Epithelial cell of esophagus (primary cell): ENCODE results near the gene MAST3.
A peak's percentile ranks its signal among the peaks of the same experiment; 100 is the strongest.
"Not testable (repeated sequence)": the region's sequence is repeated elsewhere in the genome, so short reads cannot be mapped to it uniquely, and the experiment has no call there.

ENCODE experiments used
- DNase-seq: peaks from one replicate; pipeline ENCODE4 v3.0.0; 2010; ENCODE audit warnings: low read depth
- H3K4me3 ChIP-seq: 2 replicates; pipeline ENCODE4 v1.5.1; 2011; ENCODE audit warnings: mild to moderate bottlenecking, low read length, control low read depth
- TF ChIP-seq, protein P1 (sequence below): IDR thresholded peaks from 2 replicates; pipeline ENCODE4 v1.5.1; 2011; ENCODE audit warnings: low read depth, mild to moderate bottlenecking, low read length, control low read depth, inconsistent platforms; ENCODE audit not compliant: insufficient read depth; ENCODE audit errors: missing control alignments

MAST3 gene

DNA sequence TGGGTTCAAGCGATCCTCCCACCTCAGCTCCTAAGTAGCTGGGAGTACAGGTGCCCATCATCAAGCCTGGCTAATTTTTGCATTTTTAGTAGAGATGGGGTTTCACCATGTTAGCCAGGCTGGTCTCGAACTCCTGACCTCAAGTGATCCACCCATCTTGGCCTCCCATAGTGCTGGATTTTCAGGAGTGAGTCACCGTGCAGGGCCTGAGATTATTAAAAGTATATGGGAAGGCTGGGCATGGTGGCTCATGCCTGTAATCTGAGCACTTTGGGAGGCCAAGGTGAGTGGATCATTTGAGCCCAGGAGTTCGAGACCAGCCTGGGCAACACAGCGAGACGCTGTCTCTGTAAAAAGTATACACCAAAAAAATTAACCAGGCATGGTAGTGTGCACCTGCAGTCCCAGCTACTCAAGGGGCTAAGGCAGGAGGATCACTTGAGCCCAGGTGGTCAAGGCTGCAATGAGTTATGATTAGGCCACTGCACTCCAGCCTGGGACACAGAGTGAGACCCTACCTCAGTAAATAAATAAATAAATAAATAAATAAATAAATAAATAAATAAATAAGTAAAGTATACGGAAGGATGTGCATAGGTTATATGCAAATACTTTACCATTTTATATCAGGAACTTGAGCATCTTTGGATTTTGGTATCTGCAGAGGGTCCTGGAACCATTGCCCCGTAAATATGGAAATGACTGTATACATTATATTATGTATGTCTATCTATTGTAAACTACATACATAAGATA is 11.7 kb upstream of the MAST3 start:
- TF ChIP-seq, protein P1, sequence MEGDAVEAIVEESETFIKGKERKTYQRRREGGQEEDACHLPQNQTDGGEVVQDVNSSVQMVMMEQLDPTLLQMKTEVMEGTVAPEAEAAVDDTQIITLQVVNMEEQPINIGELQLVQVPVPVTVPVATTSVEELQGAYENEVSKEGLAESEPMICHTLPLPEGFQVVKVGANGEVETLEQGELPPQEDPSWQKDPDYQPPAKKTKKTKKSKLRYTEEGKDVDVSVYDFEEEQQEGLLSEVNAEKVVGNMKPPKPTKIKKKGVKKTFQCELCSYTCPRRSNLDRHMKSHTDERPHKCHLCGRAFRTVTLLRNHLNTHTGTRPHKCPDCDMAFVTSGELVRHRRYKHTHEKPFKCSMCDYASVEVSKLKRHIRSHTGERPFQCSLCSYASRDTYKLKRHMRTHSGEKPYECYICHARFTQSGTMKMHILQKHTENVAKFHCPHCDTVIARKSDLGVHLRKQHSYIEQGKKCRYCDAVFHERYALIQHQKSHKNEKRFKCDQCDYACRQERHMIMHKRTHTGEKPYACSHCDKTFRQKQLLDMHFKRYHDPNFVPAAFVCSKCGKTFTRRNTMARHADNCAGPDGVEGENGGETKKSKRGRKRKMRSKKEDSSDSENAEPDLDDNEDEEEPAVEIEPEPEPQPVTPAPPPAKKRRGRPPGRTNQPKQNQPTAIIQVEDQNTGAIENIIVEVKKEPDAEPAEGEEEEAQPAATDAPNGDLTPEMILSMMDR: no peak
- no peak for DNase-seq
- no peak overlapping the region for H3K4me3 ChIP-seq

DNA sequence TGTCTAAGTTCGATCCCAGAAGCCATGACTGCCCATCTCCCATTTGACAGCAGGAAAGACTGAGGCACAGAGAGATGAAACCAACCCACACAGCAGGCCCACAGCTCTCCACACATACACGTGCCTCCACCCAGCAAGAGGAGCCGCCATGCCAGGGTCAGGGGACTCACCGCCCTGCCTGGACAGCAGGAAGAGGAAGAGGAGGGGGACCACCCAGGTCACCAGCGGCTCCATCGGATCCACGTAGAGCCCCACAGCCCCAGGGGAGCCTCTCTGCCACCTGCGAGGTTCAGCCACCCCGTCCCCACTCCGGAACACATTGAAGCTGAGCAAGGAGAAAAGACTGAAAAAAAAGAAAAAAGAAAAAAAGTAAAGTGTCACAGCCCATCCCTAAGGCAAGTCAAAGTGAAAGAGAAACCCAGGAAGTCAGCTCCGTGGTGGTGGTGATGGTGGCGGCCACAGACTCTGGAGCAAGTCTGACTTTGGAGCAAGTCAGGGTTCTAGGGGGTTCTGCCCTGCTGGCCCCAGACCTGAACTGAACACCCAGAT is 10.9 kb upstream of the MAST3 start, which contains the start of gene IL12RB1:
Gene IL12RB1, minus strand, starts transcription at position 345 of the 549 bp plus-strand sequence. Its CDS starts 111 bp downstream, at position 234.
- H3K4me3 ChIP-seq: no peak within 1 kb of the TSS
- TF ChIP-seq, protein P1: no peak
- no peak for DNase-seq

DNA sequence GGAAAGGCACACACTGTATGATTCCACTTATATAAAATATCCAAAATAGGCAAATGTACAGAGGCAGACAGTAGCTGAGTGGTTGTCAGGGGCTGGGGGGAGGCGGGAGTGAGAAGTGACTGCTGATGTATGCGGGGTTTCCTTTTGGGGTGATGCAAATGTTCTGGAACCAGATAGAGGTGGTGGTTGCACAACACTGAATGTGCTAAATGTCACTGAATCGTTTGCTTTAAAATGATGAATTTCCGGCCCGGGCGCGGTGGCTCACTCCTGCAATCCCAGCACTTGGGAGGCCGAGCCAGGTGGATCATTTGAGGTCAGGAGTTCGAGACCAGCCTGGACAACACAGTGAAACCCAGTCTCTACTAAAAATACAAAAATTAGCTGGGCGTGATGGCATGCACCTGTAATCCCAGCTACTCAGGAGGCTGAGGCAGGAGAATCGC is 8.5 kb upstream of the MAST3 start:
- DNase-seq: peak; percentile 33
- H3K4me3 ChIP-seq: not testable (repeated sequence)

DNA sequence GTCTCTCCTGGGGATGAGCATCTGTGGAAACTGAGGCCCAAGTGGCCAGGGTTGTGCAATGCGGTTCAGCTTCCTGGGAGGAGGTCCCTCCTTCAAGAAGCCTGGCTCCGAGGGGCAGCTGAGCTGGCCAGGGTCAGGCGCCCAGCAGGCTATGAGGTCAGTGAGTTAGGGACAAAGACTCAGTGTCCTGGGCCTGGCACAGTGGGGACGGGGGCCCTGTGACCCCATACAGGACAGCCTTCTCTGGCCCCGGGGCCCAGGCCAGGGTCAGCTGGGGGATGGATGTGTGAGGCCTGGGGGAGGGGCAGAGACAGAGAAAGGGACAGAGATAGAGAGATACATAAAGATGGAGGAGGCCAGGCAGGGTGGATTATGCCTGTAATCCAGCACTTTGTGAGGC is 7.9 kb upstream of the MAST3 start:
- H3K4me3 ChIP-seq: no peak overlapping the region
- DNase-seq: no peak
- TF ChIP-seq, protein P1: no peak

DNA sequence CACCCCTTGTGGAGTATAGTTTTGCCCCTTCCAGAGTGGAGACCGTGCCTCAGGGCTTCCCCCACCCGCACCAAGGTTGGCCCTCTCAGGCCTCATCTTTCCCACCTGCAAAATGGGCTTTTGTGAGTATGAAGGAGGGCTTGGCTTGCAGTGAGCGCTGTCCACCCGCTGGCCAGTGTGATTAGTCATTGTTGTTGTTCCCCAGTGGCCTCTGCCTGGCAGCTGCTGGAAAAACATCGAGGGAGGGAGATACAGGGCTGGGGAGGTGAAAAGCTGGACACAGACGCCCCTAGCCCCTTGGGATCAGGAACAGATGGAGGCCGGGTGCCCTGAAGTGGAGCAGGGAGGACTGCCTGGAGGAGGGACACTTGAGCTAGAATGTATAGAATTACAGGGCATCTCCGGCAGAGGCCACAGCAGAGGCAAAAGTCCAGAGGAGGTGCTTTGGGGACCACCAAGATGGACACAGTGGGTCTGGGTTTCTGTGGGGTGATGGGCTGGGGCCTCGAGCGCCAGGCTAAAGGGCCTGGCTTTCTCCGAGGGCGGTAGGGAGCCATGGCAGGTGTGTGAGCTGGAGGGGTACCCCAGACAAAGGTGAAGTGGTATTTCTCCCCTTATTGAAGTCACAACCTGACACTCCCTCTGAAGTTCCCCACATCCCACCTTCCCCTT is 6.9 kb upstream of the MAST3 start:
- DNase-seq: no peak
- TF ChIP-seq, protein P1: no peak
- H3K4me3 ChIP-seq: no peak overlapping the region

DNA sequence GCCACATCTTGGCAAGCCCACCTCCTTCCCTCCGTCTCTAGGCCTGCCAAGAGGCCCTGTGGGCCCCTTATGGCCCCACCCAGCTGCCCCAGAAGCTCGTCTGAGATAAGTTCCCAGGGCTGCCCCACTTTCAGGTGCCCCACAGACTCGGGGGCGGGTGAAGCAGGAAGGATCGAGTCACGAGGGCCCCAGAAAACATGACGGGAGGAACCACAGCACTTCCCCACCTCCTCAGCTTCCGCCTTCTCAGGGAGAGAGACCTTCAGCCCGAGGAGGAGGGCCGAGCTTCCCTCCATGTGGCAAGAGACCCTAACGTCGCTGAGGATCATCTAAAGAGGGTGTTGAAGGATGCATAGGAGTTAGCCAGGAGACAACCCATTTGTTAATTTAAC is 6.4 kb upstream of the MAST3 start:
- TF ChIP-seq, protein P1: no peak
- H3K4me3 ChIP-seq: no peak overlapping the region
- no peak for DNase-seq

DNA sequence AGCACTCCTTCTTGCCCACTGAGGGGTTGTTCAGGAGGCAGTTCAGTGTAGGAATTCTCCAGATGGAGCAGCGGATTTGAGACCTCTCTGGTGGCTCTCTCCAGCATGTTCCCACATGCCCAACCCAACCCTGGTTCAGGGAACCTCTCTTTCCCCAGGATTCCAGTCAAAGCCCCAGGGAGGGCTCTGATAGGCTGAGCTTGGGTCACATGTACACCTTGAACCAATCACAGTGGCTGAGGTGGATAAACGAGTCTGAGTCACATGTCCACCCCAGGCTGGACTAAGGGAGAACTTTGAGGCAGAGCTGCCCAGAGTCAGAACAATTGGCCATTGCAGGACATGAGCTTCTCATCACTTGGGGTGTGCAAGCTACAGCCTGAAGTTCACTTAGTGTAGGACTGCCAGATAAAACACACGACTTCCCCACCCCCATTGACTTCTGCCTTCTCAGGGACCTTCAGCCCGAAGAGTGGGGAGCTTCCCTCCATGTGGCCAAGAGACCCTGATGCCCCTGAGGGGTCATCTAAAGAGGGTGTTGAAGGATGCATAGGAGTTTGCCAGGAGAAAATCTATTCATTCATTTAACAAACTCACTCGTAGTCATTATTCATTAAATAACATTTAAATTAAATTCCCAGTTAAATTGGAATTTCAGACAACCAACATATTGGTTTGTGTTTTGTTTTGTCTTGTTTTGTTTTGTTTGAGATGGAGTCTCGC is 4.0 kb upstream of the MAST3 start:
- TF ChIP-seq, protein P1: no peak
- peak; percentile 65 for DNase-seq
- H3K4me3 ChIP-seq: no peak overlapping the region
